Measurements from ENCODE around the gene PDIA4. TPM values are rescaled to one million over a fixed set of nuclear protein-coding genes. Genes with fewer than 3 reads are reported as not detected.

The PDIA4 gene
- total RNA-seq, 1 donor from 2014 or later: 154 TPM

DNA sequence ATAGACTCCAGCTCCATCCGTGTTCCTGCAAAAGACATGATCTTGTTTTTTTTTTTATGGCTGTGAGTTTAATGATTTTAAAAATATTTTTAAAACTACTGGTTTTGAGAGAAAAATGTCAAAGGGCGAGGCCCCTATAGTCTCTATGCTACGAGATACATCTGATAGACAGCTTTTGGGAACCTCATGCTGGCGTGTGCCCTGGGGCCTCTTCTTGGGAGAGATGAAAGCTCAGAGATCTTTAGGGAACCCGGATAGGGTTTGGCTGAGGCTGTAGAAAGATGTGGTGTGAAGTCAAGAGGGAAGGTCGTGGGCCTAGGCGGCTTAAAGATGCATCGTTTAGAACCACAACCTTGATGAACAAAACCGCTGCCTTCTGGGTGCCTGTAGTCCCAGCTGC is 70.2 kb downstream of the PDIA4 start:
- Mint-ChIP-seq H3K27ac (ENCODE audit: unreplicated experiment) (no peak overlapping the region), H3K36me3 (ENCODE audit: low read depth) (no peaks in the 10 kb centered on the region), H3K4me3 (no peak overlapping the region), H3K4me1 (peaks cover 8% of the 10 kb centered on the region), H3K9me3 (no peaks in the 10 kb centered on the region), H3K27me3 (ENCODE audit: low read depth) (no peaks in the 10 kb centered on the region)
- TF ChIP-seq, protein P1, sequence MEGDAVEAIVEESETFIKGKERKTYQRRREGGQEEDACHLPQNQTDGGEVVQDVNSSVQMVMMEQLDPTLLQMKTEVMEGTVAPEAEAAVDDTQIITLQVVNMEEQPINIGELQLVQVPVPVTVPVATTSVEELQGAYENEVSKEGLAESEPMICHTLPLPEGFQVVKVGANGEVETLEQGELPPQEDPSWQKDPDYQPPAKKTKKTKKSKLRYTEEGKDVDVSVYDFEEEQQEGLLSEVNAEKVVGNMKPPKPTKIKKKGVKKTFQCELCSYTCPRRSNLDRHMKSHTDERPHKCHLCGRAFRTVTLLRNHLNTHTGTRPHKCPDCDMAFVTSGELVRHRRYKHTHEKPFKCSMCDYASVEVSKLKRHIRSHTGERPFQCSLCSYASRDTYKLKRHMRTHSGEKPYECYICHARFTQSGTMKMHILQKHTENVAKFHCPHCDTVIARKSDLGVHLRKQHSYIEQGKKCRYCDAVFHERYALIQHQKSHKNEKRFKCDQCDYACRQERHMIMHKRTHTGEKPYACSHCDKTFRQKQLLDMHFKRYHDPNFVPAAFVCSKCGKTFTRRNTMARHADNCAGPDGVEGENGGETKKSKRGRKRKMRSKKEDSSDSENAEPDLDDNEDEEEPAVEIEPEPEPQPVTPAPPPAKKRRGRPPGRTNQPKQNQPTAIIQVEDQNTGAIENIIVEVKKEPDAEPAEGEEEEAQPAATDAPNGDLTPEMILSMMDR (conservative IDR thresholded peaks at IDR 0.05): no peak
- no peak for DNase-seq (ENCODE audit: low read depth, low spot score)

DNA sequence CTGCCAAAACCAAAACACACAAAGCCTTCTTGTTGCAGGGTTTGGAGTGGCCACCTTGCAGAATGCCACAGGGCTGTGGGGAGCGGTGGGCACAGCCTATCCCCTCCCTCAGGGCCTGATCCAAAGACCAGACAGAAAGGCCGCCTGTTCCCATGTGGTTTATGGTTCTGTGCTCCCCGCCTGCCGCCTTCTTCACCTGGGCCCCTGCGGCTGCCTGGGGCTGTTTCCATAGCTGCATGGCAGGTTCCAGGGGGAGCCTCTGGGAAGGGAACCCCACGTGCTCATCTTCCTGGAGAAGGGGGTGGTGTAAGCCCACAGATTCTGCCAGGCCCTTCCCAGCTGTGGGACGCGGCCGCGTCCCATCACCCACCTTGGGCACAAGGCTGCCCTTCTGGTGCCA is 73.5 kb downstream of the PDIA4 start:
- H3K27ac Mint-ChIP-seq (ENCODE audit: unreplicated experiment): no peak overlapping the region
- no peaks in the 10 kb centered on the region for H3K4me1 Mint-ChIP-seq
- H3K4me3 Mint-ChIP-seq: no peak overlapping the region
- no peak for DNase-seq (ENCODE audit: low read depth, low spot score)
- no peaks in the 10 kb centered on the region for H3K36me3 Mint-ChIP-seq (ENCODE audit: low read depth)
- H3K9me3 Mint-ChIP-seq: peaks cover 2% of the 10 kb centered on the region
- TF ChIP-seq, protein P1 (conservative IDR thresholded peaks at IDR 0.05): no peak
- H3K27me3 Mint-ChIP-seq (ENCODE audit: low read depth): no peaks in the 10 kb centered on the region

GRCh38 chr7:148953676-148954075 is 74.6 kb downstream of the PDIA4 start:
- no peak for DNase-seq (ENCODE audit: low read depth, low spot score)
- no peak overlapping the region for H3K4me3 Mint-ChIP-seq
- TF ChIP-seq, protein P1 (conservative IDR thresholded peaks at IDR 0.05): no peak
- H3K27me3 Mint-ChIP-seq (ENCODE audit: low read depth): no peaks in the 10 kb centered on the region
- no peaks in the 10 kb centered on the region for H3K36me3 Mint-ChIP-seq (ENCODE audit: low read depth)
- no peak overlapping the region for H3K27ac Mint-ChIP-seq (ENCODE audit: unreplicated experiment)
- H3K9me3 Mint-ChIP-seq: peaks cover 2% of the 10 kb centered on the region
- no peaks in the 10 kb centered on the region for H3K4me1 Mint-ChIP-seq

Other genes with a start within 250 kb of the PDIA4 start
- 105 and 106 TPM in 2 replicates for gene EZH2, start 144.2 kb downstream of the PDIA4 start, total RNA-seq
- gene ZNF786, start 62.2 kb upstream of the PDIA4 start, total RNA-seq: 16.2 and 17.1 TPM in 2 replicates
- 4.9 and 5.8 TPM in 2 replicates for gene ZNF425, start 97.8 kb upstream of the PDIA4 start, total RNA-seq
- 19.6 and 20.2 TPM in 2 replicates for gene ZNF398, start 118.9 kb upstream of the PDIA4 start, total RNA-seq
- gene ZNF282, start 167.0 kb upstream of the PDIA4 start, total RNA-seq: 31.8 TPM in 2 replicates
- 15.8 and 15.9 TPM in 2 replicates for gene ZNF212, start 211.1 kb upstream of the PDIA4 start, total RNA-seq
- 15.3 and 18.0 TPM in 2 replicates for gene ZNF783, start 233.7 kb upstream of the PDIA4 start, total RNA-seq

All from neural crest cell (in vitro differentiated cells).